AG04449 (cell line): ENCODE results near the gene TEX264.

ENCODE experiments used
- CTCF ChIA-PET: fragments of 350-600 bp; formaldehyde crosslinking; extraction: SDS; loops from one replicate; lab custom pipeline; 2021; ENCODE audit warnings: antibody characterized with exemption; lab: Yijun Ruan, JAX
- POLR2A ChIA-PET: fragments of 400-600, 350-600 bp; formaldehyde crosslinking; extraction: SDS; loops from one replicate; lab custom pipeline; 2020; ENCODE audit warnings: antibody characterized with exemption, inconsistent platforms; lab: Yijun Ruan, JAX
- DNase-seq: peaks from one replicate; pipeline ENCODE4 v3.0.0-alpha.2; 2010; ENCODE audit warnings: low read depth, low spot score
- H3K4me3 ChIP-seq: 2 replicates; pipeline ENCODE4 v1.5.1; 2011; ENCODE audit warnings: low read depth, mild to moderate bottlenecking, control low read depth, low read length
- CTCF ChIP-seq: IDR thresholded peaks from one replicate; pipeline ENCODE4 v1.5.1; 2011; ENCODE audit warnings: mild to moderate bottlenecking, moderate library complexity, low read length, control low read depth, inconsistent platforms; ENCODE audit not compliant: insufficient read depth; ENCODE audit errors: missing control alignments

The TEX264 gene

GRCh38 chr3:51670823-51671733 lies at the start of gene TEX264:
Gene TEX264, plus strand, starts transcription at chr3:51671252. Its CDS starts 3,053 bp downstream, at chr3:51674305.
- H3K4me3 ChIP-seq: peak within 1 kb of the TSS; percentile 82
- no peak for DNase-seq
- ChIA-PET POLR2A (interaction anchor here (1.0 to 1.9 kb wide), 3 partner anchors 11 to 172 kb away, joined by 5 to 6 read pairs (median 6); partner anchors contain the start of gene DCAF1), CTCF (interaction anchor here (0.9 to 10.5 kb wide), 18 partner anchors 10 to 281 kb away, joined by 3 to 349 read pairs (median 14); partner anchors contain the start of genes DCAF1, RAD54L2 and RBM15B)
- TF ChIP-seq CTCF: no peak

GRCh38 chr3:51622413-51622812 lies 48.6 kb upstream of the TEX264 start:
- TF ChIP-seq CTCF: no peak
- no peak overlapping the region for H3K4me3 ChIP-seq
- ChIA-PET POLR2A (no interaction called here), CTCF (interaction anchor here (0.9 to 3.4 kb wide), 3 partner anchors 15 to 121 kb away, joined by 3 to 9 read pairs (median 6); no protein-coding TSS in a partner anchor)
- DNase-seq: no peak

GRCh38 chr3:51622868-51623267 lies 48.2 kb upstream of the TEX264 start:
- TF ChIP-seq CTCF: no peak
- ChIA-PET POLR2A (no interaction called here), CTCF (interaction anchor here (0.9 to 3.4 kb wide), 3 partner anchors 15 to 121 kb away, joined by 3 to 9 read pairs (median 6); no protein-coding TSS in a partner anchor)
- H3K4me3 ChIP-seq: no peak overlapping the region
- no peak for DNase-seq

GRCh38 chr3:51630513-51630912 lies 40.5 kb upstream of the TEX264 start:
- CTCF ChIA-PET: interaction anchor here (1.3 to 3.0 kb wide), 2 partner anchors 39 to 129 kb away, joined by 4 to 13 read pairs; no protein-coding TSS in a partner anchor
- POLR2A ChIA-PET: no interaction called here
- no peak for TF ChIP-seq CTCF
- no peak overlapping the region for H3K4me3 ChIP-seq
- no peak for DNase-seq

- CTCF ChIA-PET: interaction anchor here (0.8 to 11.9 kb wide), 9 partner anchors 9 to 136 kb away, joined by 3 to 88 read pairs (median 6); partner anchors contain the start of genes DCAF1 and TEX264
- no peak for DNase-seq
- H3K4me3 ChIP-seq: no peak overlapping the region
- TF ChIP-seq CTCF: no peak
- POLR2A ChIA-PET: no interaction called here
Measured at GRCh38 chr3:51637144-51637940, 33.7 kb upstream of the TEX264 start.
